Limb (tissue), 2 donors: Measurements from ENCODE around the gene GZF1.

Experiments
- DNase-seq, 2 donors: peaks; one replicate each; pipeline ENCODE4 v3.0.0-alpha.2; 2016; ENCODE audit errors: extremely low spot score in 2 of 2

The GZF1 gene

DNA sequence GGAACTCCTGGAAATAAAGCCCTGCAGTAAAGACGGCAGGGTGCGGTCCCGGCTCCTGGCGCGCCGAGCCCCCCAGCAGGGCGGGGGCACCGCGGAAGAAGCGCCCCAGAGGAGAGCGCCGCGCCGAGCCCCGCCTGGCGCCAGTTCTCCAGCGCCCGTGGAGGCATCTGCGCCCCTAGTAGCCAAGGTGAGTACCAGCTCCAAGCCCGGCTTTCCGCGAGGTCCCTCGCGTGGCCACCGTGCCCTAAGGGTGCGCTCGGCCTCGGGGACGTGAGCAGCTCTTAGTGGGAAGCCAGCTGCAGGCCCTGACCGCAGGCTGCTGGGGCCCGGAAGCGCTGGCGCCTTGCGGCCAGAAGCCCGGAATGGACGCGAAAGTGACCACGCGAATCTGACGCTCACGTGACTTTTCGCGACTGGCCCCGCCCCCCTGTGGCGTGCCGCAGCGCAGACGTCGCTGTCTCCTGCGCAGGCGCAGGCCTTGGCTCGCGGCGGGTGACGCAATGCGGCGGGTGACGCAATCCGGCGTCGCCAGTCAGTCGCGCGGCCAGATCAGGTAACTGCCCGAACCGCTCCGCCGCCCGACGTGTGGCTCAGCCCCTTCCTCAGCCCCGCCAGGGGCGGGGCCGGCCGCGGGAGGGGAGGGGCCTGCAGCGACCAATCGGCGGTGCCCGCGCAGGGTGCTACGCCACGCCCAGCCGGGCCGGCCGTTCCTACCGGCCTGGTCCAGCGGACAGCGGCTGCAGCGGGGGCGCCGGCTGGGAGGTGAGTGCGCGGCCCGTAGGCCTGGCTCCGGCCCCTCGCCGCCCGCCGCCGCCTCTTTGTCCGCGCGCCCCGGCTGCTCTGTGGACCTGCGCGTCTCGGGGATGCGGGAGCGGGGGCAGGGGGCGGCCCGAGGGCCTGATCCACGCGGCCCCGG is at the start of gene GZF1:
Gene GZF1 (plus strand): TSS at position 707 of the 916 bp plus-strand sequence. CDS start 2,202 bp downstream, outside the sequence.
- peak; percentile 99 to 100 for DNase-seq

DNA sequence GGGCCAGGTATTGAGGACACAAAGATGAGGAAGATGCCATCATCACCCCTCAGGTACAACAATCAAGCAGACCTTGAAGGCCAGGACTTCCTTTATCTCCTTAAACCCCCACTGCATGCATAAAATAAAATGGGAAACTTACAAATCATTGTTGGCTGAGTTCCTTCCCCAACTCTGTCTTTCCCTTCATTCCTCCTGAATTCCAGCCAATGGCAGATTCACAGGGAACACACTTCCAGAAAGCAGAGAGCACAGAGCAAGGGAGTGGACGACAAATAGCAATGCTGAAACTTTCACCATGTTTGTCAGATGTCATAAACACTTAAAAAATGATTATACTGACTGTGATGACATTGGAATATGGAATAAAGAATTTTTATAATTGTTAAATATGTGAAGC is 48.7 kb upstream of the GZF1 start:
- no peak for DNase-seq

DNA sequence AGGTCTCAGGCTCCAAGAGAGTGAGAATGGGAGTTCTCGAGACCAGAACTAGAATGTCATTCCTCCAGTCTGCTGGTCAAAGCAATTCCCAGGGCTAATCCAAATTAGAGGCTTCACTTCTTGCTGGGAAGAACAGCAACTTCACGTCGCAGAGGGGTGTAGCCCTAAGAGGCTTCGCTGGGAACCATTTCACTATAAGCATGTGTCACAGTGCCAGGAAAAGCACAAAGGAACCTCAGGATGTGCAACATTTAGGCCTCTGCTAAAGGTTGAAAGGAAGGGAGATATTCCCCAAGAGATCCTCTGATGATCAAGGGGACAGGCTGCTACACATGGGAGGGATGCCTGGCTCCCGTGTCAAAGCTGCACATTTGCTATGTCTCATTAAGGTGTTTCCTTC is 47.3 kb upstream of the GZF1 start:
- DNase-seq, result no peak

DNA sequence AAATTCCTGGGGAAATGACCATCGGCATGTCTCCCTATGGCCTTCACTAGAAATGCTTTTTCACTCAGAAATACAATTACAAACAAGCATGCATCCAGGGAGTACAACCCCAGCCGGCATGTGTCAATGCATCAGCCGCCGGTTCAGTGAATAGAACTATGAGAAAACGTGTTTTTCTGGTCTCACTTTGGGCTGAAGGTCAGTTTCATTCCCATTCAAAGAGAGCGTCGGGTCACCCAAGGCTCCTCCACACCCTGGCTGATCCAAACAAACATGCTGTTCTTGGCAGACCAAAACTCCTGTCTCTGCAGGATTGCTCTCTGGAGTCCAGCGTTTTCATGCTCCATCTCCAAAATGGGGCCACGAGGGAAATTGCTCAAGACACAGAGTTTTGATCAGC is 46.9 kb upstream of the GZF1 start:
- DNase-seq, result no peak

DNA sequence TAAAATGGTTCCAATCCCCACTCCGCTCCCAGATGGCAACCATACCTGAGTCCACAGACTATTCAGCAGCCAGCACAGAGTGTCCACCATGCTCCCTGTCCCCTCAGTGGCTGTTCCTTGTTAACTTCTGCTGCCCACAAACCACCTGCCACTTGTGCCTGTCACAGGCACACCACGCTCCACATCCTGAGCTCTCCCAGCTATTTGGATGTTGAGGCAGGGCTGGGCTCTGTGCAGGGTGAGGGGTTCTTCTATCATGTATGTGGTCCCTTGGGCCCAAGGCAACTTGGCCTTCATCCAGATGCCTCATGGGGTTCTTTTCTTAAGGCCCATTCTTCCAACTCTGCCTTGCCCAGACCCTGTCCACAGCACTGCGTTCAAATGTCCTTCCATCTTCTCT is 45.4 kb upstream of the GZF1 start:
- no peak for DNase-seq

DNA sequence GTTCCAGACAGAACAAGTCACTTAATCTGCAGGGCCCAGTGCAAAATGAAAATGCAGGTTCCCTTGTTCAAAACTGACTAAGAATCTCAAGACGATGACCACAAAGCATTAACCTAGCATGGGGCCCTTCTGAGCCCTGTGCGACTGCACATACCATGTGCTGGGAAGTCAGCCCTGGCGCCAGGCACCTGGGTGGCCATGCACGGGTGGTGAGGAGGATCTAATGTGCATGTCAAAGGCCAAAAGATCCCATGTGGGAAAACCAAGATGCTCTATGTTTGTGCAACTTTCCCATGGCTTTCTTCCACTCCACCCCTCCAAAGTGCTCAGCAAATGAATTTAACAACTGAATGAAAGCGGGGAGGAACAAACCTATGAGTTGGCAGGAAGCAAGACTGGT is 44.9 kb upstream of the GZF1 start:
- DNase-seq, result no peak

DNA sequence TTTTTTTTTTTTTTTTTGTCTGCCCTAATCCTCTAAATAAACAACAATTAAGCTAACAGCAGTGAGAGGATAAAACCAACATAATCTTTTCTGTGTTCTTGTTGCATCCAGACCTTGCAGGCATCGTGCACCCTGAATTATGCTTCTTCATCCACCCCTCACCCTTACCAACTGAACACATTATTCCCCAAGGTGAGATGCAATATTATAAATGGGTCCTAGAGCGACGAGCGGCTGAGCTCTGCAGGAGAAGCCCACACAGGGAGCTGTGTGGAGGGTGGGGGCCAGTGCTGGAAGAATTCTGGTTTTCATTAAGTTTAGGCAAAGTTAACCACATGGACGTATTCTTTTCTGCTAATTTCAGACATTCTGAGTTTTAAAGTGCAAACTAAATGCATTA is 43.6 kb upstream of the GZF1 start:
- no peak for DNase-seq

DNA sequence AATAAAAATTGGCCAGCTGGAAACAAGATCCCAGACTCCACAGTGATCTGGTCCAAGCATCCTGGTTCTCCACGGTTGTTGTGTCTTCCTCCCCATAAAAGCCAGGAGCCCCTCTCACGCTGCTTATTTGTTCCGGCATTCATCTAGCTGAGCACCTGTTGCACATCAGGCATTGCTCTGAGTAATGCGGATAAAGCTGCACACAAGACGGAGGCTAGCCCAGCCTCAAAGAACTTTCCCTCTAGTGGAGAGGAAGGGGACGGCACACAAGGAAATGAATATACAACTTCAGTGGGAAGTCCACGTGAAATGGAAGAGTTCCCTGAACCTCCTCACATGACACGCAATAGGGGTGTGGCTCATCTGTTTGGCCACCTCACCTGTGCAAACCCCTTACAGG is 41.7 kb upstream of the GZF1 start:
- DNase-seq, result no peak

DNA sequence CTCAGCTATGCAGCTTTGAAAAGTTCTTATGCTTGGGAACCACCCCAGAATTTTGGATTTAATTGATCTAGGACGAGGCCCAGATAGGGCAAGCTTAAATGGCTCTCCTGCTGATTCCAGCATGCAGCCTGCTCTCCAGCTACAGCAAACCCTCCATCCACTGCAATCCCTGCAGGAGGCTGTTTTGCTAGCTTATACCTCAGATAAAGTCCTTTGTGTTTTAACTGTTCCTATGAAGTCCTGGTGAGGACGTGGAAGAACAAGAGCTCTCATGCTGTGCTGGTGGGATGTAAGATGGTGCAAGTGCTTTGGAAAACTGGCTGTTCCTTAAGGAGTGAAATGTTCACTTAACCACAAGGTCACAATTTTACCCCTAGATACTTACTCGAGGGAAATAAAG is 36.9 kb upstream of the GZF1 start:
- no peak for DNase-seq

DNA sequence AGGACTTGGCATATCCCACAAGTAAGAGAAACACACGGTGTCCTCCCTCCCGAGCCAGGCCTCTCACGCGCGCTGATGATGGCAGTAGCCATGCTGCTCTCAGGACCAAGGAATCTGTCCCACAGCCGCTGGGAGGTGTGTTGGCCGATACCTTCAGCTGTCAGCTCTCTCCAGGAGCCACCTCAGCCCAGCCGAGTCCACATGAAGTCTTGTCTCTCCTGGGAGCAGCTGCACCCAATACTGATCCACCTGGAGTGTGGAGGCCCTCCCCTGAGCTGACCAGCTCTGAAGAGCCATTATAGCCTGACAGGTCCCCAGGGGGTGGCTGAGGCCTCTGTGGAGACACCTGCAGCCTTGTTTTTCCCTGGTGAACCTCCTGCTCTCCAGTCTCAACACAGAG is 35.2 kb upstream of the GZF1 start:
- DNase-seq, result no peak

DNA sequence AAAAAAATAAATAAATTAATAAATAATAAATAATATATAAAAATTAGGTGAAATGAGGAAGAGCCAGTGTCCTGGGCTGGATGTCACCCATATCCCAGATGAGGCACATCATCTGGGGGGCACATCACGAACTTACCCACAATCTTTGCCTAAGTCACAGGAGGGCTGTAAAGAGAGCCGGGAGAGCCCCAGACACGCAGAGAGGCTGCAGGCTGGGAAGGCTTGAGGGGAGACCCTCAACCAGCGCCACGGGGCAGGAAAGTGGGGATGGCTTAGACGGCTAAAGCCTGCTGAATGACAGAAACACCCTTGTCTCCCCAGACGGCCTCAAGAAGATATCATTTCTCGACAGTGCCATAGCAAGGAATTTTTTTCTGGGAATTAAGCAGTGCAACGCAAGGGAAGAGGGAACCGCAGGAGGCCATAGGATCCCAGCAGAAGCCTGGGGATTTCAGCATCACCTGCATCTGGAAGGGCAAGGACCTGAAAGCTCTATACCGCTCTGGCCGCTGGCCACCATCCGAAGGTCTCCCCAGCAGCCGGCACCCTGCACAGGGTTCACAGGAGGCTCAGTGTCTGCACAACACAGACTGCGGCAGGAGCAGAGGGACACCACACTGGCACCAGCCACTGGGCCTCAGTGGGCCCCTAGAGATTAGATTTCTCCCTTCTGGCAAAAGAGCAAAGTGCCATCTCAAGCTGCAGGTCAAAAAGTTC is 34.2 kb upstream of the GZF1 start:
- DNase-seq, result no peak

DNA sequence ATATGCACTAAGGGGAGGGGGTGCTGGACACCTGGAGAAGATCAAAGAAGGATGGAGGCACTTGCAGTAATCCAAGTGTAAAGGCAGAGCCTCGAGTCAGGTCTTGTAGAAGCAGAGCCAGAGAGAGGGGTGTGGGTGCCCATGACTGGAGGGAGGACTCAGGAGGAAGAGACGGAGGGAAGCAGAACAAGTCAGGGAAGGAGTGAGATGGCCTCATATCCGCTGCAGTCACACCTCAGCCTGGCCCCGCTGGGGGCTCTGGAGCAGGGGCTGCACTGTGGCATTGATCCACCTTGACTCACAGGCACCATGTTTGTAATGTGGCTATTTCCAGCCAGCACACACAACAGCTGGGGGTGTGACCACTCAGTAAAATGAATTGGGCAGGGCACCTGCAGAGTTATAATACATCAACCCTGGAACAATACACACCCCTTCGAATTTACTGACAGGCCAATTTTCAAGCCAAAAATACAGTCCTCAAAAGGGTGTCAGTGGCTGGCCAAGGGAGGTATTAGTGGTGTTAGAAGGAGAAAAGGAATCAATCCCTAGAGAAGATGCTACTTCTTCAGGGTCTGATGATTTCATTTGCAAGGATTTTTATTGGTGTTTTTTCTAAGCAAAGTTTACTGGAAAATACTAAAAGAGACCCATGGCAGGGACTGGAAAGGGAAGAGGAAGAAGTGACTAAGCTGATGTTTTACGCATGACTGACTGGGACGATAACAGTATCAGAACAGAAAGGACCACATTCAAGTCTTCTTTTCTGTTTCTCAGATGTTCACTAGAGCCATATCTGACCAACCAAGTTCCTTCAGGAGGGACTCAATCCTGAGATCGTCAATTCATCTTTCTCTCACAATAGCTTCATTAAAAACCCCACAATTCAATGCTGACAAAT is 30.3 kb upstream of the GZF1 start:
- DNase-seq, result no peak

DNA sequence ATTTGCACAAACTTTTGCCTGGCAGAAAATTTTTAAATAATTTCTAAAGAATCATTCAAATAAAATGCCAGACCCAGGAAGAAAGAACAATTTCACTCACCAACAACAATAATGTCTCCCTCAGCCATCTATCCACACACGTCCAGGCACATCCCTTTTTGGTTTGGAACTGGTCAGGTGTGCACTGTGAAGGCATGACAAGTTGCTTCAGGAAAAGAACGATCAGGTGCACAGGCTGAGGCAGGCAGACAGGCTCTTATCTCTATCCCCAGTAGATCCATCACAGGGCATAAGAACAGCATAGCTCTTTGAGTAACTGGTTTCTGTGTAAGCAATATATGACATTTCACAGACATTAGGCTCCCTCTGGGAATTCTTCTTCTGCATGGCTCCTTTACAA is 29.5 kb upstream of the GZF1 start:
- DNase-seq, result no peak

DNA sequence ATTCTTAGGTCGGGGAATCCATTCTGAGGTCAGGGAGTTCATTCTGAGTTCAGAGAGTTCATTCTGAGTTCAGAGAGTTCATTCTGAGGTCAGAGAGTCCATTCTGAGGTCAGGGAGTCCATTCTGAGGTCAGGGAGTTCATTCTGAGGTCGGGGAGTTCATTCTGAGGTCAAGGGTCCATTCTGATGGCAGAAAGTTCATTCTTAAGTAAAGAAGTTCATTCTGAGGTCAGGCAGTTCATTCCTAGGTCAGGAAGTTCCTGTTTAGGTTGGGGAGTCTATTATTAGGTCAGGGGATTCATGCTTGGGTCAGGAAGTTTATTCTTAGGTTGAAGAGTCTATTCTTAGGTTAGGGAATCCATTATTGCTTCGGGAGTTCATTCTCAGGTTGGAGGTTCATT is 27.9 kb upstream of the GZF1 start:
- DNase-seq, result no peak

DNA sequence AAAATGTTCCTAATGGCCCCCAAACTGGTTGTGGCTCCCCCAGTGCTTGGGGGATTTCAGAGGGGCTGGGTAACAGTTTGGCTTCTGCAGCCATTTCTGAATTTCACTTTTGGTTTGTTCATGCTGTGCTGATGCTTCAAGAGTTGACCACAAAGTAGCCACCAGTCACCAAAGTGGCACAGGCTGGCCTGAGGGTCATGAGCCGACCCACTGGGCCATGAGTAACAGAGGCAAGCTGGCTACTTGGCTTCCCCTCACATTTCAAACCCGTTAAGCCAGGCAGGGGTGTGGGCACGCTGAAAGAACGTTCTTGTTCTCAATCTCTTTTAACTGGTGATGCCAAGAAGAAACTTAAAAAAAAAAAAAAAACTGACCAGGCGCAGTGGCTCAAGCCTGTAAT is 26.5 kb upstream of the GZF1 start:
- no peak for DNase-seq

DNA sequence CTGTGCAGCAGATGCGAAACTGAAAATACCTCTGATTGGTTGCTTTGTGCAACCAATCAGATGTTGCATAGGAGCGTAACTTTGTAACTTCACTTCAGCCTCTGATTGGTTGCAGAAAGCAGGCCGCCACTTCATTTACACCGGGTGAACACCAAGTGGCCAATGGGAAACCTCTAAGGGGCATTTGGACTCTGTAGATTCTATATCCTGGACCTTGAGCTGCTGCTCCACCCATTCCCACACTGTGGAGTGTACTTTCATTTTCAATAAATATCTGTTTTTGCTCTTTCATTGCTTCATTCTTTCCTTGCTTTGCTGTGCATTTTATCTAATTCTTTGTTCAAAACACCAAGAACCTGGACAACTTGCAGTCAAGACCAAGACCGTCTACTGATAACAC is 25.5 kb upstream of the GZF1 start:
- DNase-seq, result no peak

DNA sequence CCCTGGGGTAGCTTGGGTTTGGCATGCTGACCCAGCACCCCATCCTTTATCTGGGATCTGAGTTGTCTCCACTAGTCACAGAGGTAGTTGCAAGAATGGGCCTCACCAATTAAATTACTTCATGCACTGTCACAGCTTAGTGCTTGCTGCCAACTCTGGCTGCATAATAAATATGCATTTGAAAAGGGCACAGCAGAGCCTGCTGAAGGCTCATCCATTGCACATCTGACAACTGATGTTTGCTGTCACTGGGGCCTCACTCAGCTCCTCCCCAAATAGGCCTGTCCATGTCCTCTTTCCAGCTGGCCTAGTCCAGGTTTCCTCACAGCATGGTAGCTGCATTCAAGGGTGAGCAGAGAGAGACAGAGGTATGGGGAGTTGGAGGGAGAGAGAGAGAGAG is 24.7 kb upstream of the GZF1 start:
- DNase-seq, result no peak

DNA sequence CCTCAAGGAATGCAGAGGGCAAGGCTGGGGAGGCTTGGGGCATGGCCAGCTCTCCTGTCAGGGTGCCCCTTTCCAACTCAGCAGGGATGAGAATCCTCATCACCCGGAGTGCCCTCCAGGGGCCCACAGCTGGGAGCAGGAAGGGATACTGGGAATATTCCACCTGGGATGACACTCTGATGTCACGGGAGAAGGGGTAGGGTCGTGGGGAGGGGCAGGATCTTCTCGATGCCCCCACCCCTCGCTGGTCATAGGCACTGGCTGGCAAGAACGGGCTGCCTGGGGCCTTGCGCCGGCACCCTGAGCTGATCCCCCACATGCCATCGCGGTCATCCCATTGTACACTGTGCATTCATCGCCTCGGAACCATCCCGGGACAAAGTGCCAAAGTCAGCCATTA is 22.0 kb upstream of the GZF1 start:
- no peak for DNase-seq

DNA sequence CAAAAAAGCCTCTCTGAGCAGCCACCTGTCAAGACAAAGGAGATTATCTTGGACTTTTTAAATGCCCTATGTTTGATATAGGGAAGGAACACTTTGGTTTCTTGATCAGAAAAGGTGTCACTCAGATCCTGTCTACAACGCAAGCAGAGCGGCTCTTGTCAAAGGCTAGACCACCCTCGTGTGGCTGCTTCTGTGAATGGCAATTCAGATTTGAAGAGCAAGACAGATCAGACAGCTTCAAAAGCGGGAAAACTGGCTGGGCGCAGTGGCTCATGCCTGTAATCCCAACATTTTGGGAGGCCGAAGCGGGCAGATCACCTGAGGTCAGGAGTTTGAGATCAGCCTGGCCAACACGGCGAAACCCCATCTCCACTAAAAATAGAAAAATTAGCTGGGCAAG is 21.5 kb upstream of the GZF1 start:
- DNase-seq, result peak; percentile 59 to 81

DNA sequence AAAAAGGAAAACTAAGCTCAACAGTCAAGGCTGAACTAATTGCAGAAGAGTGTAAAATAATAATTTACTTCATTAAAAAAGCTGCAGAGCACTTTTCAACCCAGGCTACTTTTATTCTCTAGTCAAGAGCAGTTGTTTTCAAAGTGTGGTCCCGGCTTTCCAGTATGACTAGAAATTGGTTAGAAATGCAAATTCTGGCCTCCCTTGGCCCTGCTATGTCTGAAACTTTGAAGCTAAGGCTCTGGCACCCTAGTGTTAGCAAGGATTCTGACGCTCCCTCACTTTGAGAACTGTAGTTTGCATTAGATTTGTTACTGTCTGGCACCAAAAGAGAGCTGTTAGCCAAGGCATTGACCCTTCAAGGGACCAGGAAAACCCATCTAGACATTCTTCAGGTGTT is 20.9 kb upstream of the GZF1 start:
- DNase-seq, result no peak

DNA sequence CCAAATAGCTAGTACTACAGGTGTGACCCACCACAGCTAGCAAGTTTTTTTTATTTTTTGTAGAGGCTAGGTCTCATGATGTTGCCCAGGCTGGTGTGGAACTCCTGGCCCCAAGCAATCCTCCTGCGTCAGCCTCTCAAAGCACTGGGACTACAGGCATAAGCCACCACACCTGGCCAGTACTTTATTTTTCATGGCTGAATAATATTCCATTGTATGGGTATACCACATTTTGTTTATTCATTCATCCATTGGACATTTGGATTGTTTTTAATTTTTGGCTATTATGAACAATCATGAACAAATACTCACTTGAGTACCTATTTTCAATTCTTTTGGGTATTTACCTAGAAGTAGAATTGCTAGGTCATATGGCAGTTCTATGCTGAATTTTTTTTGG is 18.4 kb upstream of the GZF1 start:
- DNase-seq, result no peak

DNA sequence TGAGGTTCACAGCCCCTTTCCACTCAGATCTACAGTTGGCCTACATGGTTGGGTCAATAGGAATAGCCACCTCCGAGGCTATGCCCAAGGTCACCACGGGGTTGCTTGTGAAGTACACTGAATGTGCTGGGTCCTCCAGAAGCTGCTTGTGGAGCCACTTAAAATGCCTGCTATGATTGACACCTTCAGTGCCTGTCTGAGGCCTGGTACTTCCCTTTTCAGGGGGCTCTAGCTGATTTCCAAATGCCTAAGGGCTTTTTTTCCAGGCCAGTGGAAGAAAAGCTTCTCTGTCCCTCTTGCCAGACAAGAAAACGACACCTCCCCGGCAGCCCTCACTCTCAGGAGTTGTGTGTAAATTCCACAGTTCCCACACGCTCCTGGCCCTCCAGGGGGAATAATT is 17.6 kb upstream of the GZF1 start:
- DNase-seq, result no peak
